Parathyroid adenoma (tissue), 2 donors: ENCODE measurements around the gene WASHC3.
"Not testable (repeated sequence)": the region's sequence is repeated elsewhere in the genome, so short reads cannot be mapped to it uniquely, and the experiment has no call there.

Experiments used
- H2AFZ ChIP-seq: fragments of 300-600 bp; sonication (generic); one replicate; pipeline ENCODE4 v1.7.0; 2017; ENCODE audit warnings: antibody characterized with exemption, mild to moderate bottlenecking
- H3K27ac ChIP-seq: fragments of 300-600 bp; sonication (generic); one replicate; pipeline ENCODE4 v1.7.0; 2017
- H3K27me3 ChIP-seq: fragments of 300-600 bp; sonication (generic); one replicate; pipeline ENCODE4 v1.7.0; 2017; ENCODE audit warnings: low read length; ENCODE audit not compliant: control insufficient read depth, insufficient read depth
- H3K36me3 ChIP-seq: fragments of 300-600 bp; sonication (generic); one replicate; pipeline ENCODE4 v1.7.0; 2017; ENCODE audit warnings: low read length; ENCODE audit not compliant: control insufficient read depth, insufficient read depth
- H3K4me1 ChIP-seq: fragments of 300-600 bp; sonication (generic); one replicate; pipeline ENCODE4 v1.7.0; 2017; ENCODE audit warnings: control low read depth
- H3K4me2 ChIP-seq: fragments of 300-600 bp; sonication (generic); one replicate; pipeline ENCODE4 v1.7.0; 2017; ENCODE audit warnings: low read length
- H3K4me3 ChIP-seq: fragments of 300-600 bp; sonication (generic); one replicate; pipeline ENCODE4 v1.7.0; 2017; ENCODE audit warnings: low read depth, low read length
- H3K79me2 ChIP-seq: fragments of 300-600 bp; sonication (generic); one replicate; pipeline ENCODE4 v1.7.0; 2017; ENCODE audit warnings: control low read depth
- H3K9ac ChIP-seq: fragments of 300-600 bp; sonication (generic); one replicate; pipeline ENCODE4 v1.7.0; 2017; ENCODE audit warnings: mild to moderate bottlenecking
- H3K9me3 ChIP-seq: fragments of 300-600 bp; sonication (generic); one replicate; pipeline ENCODE4 v1.7.0; 2017; ENCODE audit warnings: low read length; ENCODE audit not compliant: control insufficient read depth
- TF ChIP-seq, protein P1 (sequence below): fragments of 300-600 bp; sonication (generic); IDR thresholded peaks from one replicate; pipeline ENCODE4 v1.7.0; 2017; ENCODE audit warnings: antibody characterized with exemption, mild to moderate bottlenecking
- donor health status: primary hyperparathyroidism.

WASHC3 gene

DNA sequence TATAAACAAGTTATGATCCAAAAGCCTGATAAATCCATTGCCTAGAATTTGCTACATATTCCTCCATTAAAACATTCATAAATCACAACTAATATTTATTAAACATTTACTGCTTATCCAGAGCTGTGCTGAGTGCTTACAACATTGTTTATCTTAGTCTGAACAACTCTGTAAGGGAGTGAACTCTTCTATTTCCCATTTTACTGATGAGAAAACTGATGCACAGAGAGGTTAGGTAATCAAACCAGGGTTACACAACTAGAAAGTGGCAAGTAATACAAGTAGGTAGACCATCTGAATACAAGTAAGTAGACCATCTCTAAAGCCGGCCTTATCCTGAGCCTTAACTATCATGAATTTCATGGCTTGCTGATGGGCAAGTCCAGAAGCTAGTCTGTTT lies 39.5 kb downstream of the WASHC3 start:
- Histone ChIP-seq H3K36me3 (no peaks in the 10 kb centered on the region), H3K4me2 (no peak overlapping the region), H3K79me2 (no peaks in the 10 kb centered on the region), H3K4me1 (peaks cover 10% of the 10 kb centered on the region), H3K9me3 (no peaks in the 10 kb centered on the region), H2AFZ (no peak overlapping the region), H3K27me3 (no peaks in the 10 kb centered on the region), H3K9ac (no peak overlapping the region), H3K4me3 (no peak overlapping the region), H3K27ac (no peak overlapping the region)
- TF ChIP-seq, protein P1, sequence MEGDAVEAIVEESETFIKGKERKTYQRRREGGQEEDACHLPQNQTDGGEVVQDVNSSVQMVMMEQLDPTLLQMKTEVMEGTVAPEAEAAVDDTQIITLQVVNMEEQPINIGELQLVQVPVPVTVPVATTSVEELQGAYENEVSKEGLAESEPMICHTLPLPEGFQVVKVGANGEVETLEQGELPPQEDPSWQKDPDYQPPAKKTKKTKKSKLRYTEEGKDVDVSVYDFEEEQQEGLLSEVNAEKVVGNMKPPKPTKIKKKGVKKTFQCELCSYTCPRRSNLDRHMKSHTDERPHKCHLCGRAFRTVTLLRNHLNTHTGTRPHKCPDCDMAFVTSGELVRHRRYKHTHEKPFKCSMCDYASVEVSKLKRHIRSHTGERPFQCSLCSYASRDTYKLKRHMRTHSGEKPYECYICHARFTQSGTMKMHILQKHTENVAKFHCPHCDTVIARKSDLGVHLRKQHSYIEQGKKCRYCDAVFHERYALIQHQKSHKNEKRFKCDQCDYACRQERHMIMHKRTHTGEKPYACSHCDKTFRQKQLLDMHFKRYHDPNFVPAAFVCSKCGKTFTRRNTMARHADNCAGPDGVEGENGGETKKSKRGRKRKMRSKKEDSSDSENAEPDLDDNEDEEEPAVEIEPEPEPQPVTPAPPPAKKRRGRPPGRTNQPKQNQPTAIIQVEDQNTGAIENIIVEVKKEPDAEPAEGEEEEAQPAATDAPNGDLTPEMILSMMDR: no peak

DNA sequence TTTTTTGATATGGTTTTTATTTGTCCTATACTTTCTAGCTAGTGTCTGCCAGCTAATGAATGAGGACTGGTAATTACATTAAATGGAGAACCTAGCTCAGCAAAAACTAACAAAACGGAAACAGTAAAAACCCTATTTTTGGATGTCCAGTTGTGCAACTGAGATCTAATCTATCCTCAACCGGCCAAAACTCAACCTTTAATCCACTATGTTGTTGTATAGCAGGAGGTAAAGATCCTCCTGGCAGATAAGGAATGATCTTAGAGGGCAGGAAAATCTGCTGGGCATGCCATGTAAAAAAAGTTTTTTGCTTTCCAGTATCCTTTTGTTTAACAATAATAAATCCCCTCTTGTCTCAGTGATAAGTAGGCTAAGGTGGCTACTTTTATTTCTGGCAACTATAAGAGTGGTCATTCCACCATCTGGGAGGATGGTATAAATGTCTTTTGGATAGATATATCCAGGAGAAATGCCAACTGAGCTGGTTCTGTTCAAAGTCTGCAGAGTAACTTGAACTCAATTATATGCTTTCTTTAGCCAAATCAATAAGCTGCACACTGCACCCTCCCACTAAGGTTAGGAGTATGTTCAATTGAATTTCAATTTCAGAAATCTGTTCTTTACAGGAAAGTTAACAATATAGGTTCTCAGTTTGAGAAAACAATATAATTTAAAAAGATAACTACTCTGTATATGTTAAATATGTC lies 40.1 kb downstream of the WASHC3 start:
- H3K9ac ChIP-seq: no peak overlapping the region
- TF ChIP-seq, protein P1: no peak
- H2AFZ ChIP-seq: no peak overlapping the region
- H3K27me3 ChIP-seq: no peaks in the 10 kb centered on the region
- no peaks in the 10 kb centered on the region for H3K36me3 ChIP-seq
- H3K4me1 ChIP-seq: peaks cover 10% of the 10 kb centered on the region
- no peaks in the 10 kb centered on the region for H3K79me2 ChIP-seq
- H3K27ac ChIP-seq: peak overlapping the region; percentile 1
- peak overlapping the region; percentile 13 for H3K4me3 ChIP-seq
- H3K9me3 ChIP-seq: no peaks in the 10 kb centered on the region
- peak overlapping the region; percentile 26 for H3K4me2 ChIP-seq

DNA sequence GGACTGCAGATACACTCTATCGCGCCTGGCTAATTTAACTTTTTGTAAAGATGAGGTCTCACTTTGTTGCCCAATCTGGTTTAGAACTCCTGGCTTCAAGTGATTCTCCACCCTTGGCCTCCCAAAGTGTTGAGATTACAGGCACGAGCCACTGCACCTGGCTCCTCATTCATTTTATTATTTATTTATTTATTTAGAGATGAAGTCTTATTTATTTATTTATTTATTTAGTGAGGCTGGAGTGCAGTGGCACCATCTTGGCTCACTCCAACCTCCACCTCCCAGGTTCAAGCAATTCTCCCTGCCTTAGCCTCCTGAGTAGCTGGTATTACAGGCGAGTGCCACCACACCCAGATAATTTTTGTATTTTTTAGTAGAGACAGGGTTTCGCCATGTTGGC lies 43.2 kb downstream of the WASHC3 start:
- H3K9ac ChIP-seq, H3K4me3 ChIP-seq, H3K27ac ChIP-seq, H3K27me3 ChIP-seq, H3K4me2 ChIP-seq, H2AFZ ChIP-seq, H3K79me2 ChIP-seq, H3K36me3 ChIP-seq, H3K9me3 ChIP-seq: not testable (repeated sequence)
- peaks cover 10% of the 10 kb centered on the region for H3K4me1 ChIP-seq

DNA sequence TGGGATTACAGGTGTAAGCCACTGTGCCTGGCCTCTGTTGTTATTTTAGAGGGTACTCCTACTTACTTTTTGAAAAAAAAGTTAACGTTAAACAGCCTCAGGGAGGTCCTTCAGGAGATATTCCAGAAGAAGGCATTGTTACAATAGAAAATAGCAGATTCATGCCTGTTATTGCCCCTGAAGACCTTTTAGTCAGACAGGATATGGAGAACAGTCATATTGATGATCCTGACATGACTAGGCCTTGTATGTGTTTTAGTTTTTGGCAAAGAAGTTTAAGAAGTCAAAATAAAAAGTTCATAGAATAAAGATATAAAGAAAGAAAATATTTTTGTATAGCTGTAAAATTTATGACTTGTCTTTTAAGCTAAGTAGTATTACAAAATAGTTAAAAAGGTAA lies 45.3 kb downstream of the WASHC3 start:
- TF ChIP-seq, protein P1: no peak
- Histone ChIP-seq H3K79me2 (no peaks in the 10 kb centered on the region), H3K36me3 (no peaks in the 10 kb centered on the region), H3K27me3 (no peaks in the 10 kb centered on the region), H2AFZ (no peak overlapping the region), H3K9ac (no peak overlapping the region), H3K27ac (no peak overlapping the region), H3K4me1 (peaks cover 5% of the 10 kb centered on the region), H3K9me3 (no peaks in the 10 kb centered on the region), H3K4me3 (no peak overlapping the region), H3K4me2 (no peak overlapping the region)

DNA sequence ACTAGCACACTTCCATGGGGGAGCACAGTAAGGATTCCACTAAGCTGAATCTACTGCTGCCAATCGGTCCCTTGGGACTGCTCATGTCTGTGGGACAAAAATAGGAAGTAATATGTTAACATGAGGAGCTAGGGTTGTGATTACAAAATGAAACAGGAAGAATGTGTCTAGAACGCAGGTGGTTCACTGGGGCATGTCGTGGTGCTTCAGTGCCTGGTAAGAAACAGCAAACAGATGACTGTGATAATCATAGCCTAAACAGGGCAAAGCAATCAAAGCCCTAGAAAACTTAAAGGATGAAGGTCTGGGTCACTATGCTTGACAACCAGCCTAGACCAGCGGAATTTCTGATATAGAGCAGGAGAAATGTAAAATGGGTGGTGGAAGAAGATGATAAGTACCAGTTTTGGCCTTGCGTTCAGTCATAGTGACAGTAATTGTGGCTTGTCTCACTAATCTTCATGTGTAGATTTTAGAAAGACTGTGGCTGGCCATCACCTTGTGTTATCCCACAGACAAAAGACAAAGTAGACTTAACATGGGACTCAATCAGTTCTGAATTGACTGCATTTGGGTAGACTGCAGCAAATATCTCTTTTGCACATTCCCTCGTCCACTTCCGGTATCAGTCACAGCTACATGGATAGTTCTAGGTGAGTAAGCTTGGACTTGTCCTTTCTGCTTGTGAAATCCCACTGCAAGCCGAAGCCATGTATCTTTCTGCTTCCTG lies 51.4 kb downstream of the WASHC3 start:
- H3K4me3 ChIP-seq: no peak overlapping the region

More for the DNA sequence above, 51.4 kb downstream of the WASHC3 start:
- Histone ChIP-seq H3K9ac (no peak overlapping the region), H3K27ac (peak overlapping the region; percentile 11), H3K4me1 (peaks cover 2% of the 10 kb centered on the region), H3K36me3 (no peaks in the 10 kb centered on the region), H2AFZ (no peak overlapping the region), H3K9me3 (no peaks in the 10 kb centered on the region), H3K27me3 (no peaks in the 10 kb centered on the region), H3K4me2 (no peak overlapping the region), H3K79me2 (no peaks in the 10 kb centered on the region)
- TF ChIP-seq, protein P1: no peak
